WI38 (cell line): ENCODE results near the gene AGRN.
"Not testable (repeated sequence)": the region's sequence is repeated elsewhere in the genome, so short reads cannot be mapped to it uniquely, and the experiment has no call there.

Experiments
- H3K4me3 ChIP-seq: 2 replicates; pipeline ENCODE4 v1.5.1; 2011; ENCODE audit warnings: low read depth, mild to moderate bottlenecking, control low read depth, low read length
- TF ChIP-seq, protein P1 (sequence below): IDR thresholded peaks from 2 replicates; pipeline ENCODE4 v1.5.1; 2012; ENCODE audit warnings: low read depth, mild to moderate bottlenecking, control low read depth, low read length

Gene AGRN

DNA sequence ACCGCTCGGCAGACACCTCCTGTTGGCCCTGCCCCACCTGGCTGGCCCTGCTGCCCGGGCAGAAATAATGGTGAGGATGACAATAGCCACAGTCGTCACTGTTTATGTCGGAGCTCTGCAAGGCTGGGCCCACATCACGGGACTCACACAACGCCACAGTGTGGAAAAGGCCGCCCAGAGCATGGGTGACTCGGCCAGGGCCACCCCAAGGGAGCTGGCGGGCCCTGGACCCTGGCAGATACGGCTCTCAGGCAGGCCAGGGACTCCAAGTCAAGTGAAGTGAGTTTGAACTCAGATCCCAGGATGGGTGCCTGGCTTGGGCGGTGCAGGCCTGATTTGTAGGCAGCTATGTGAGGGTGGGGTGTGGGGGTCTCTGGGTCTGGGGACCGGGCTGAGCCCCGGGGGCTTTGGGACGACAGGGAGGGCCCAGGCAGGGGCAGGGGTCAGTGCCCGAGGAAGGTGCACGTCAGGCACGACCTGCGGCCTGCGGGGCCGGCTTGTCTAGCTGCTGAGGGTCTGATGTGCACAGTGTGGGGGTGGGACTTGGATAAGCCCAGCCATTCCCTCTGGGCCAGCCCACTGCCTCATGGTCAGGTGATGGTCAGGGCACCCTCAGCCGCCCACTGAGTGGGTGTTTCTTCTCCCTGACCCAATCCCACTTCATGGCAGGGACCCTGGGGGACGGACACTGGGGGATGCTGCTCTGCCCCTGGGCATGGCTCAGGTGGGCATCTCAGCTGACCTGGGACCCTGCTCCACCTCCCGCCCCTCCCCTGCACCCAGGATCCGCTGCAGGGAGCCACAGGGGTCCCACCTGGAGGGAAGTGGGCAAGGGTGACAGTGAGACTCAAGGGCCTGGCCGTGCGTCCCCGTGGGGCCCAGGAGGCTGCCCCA lies 53.2 kb downstream of the AGRN start:
- H3K4me3 ChIP-seq, result no peak overlapping the region
- TF ChIP-seq, protein P1, sequence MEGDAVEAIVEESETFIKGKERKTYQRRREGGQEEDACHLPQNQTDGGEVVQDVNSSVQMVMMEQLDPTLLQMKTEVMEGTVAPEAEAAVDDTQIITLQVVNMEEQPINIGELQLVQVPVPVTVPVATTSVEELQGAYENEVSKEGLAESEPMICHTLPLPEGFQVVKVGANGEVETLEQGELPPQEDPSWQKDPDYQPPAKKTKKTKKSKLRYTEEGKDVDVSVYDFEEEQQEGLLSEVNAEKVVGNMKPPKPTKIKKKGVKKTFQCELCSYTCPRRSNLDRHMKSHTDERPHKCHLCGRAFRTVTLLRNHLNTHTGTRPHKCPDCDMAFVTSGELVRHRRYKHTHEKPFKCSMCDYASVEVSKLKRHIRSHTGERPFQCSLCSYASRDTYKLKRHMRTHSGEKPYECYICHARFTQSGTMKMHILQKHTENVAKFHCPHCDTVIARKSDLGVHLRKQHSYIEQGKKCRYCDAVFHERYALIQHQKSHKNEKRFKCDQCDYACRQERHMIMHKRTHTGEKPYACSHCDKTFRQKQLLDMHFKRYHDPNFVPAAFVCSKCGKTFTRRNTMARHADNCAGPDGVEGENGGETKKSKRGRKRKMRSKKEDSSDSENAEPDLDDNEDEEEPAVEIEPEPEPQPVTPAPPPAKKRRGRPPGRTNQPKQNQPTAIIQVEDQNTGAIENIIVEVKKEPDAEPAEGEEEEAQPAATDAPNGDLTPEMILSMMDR, result no peak

DNA sequence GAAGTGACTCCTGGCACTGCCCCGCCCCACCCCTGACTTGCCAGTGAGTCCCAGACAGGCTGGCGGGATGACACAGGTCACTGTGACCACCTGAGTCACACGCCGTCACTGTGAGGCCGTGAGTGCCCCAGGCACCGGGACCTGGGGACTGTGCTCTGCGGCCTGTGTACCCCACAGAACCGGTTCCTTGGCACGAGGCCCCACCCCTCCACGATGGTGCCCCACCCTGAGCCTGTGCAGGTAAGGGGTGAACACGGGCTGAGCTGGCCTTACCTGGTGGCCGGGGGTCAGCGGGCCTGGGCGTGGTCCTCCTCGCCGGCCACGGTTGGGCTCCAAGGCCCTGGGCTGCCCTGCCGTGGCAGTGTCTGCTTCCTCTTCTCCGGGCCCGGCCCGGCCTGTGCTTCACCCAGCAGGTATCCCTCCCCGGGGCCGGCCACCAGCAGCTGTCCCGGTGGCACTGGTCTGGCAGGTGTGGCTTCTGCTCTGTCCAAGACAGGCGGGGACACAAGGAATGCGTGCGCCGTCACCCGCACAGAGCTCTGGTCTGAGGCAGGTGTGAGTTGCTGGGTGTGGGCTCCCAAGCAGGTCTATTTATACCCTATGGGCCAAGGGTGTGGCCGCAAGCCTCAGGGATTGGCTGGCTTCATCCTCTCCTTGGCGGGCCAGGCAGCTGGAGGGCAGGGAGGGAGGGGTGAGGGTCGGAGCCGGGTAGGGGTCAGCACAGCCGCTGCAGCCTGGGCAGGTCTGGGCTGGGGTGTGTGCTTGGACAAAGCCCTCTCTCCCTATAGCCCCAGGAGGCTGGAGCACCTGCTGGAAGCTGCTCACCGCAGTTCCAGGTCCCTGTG lies 54.0 kb downstream of the AGRN start, which contains the start of gene RNF223:
RNF223 (minus strand) TSS at position 564 of the 845 bp plus-strand sequence. CDS start 1,740 bp downstream, outside the sequence.
- TF ChIP-seq, protein P1, result no peak
- H3K4me3 ChIP-seq, result no peak within 1 kb of the TSS

DNA sequence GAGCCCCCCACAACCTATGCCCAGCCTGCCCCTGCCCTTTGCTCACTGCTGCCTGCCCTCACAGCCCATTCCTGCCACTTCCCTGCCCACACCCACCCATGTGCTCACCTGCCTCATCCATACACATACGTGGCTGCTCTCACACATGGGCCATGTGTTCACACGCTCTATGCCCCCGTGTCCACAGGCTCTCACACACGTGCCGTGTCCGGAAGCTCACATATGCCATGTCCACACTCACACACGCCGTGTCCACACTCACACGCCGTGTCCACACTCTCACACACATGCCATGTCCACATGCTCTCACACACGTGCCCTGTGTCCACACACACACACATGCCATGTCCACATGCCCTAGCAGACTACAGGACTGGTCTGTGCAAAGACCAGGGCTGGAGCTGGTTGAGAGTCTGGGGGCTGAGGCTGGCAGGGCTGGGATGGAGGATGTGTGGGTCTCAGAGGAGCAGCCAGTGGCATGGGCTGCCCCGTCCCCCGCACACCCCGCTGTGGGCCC lies 54.8 kb downstream of the AGRN start:
- TF ChIP-seq, protein P1, result no peak
- no peak overlapping the region for H3K4me3 ChIP-seq

DNA sequence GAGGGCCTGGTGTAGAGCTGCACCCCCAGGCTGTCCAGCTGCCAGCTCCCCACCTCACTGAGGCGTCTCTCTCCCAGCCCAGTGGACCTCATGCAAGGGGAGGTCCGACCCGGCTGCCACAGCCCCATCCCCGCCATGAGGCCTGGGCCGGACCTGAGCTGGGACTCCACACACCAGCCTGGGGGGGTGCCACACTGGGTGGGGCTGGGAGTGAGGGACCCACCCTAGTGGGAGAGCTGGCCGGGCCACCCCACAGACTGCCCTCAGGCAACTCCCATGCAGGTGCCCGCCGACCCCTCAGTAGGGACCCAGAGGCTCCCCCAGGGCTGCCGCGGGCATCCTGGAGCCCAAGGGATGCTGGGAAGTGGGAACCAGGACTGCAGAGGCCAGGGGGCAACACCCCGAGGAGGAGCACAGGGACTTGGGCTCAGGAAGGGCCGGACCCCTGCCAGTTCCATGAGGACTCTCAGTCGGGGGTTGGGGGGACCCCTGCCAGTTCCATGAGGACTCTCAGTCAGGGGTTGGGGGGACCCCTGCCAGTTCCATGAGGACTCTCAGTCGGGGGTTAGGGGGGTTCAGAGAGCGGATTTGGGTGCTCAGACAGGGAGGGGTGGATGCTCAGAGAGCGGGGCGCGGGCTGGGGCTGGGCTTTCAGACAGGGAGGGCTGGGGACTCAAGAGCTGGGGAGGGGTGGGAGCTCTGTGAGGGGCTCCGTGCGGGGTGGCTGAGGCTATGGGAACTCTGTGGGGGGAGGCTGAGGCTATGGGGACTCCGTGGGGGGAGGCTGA lies 55.4 kb downstream of the AGRN start:
- H3K4me3 ChIP-seq, result no peak overlapping the region
- TF ChIP-seq, protein P1, result no peak

DNA sequence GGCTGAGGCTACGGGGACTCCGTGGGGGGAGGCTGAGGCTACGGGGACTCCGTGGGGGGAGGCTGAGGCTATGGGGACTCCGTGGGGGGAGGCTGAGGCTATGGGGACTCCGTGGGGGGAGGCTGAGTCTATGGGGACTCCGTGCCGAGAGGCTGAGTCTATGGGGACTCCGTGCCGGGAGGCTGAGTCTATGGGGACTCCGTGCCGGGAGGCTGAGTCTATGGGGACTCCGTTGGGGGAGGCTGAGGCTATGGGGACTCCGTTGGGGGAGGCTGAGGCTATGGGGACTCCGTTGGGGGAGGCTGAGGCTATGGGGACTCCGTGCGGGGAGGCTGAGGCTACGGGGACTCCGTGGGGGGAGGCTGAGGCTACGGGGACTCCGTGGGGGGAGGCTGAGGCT lies 57.5 kb downstream of the AGRN start:
- not testable (repeated sequence) for H3K4me3 ChIP-seq

DNA sequence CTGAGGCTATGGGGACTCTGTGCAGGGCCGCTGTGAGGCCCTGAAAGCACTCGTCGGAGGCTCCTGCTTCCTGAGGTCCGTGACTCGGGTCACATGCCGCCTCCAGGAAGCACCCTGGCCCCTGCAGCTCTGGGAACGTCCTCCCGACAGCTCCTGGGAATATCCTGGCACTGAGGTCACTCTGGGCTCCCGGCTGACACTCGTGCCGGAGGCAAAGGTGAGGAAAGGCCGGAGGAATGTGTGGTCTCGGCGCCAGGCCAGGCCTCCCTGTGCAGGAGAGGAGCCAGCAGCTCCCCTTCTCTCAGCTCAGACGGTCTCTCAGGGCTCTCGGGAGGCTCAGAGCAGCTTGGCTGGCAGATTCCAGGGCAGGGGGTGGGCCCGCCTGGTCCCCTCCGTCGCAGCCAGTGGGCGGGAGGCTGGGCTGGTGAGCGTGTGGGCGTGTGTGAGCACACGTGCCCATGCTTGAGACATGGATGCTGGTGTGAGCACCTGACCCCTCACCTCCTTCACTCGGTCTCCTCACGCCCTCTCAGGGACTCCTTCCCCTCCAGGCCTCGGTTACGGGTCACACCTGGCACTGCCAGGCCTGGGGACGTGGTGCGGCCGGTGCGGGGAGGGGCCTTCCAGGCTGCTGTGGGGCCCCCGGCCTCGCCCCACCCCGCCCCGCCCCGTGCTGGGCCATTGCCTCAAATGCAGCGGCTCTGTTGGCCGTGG lies 59.6 kb downstream of the AGRN start:
- H3K4me3 ChIP-seq, result peak overlapping the region; percentile 29
- TF ChIP-seq, protein P1, result no peak
